Ramos (cell line): ENCODE measurements around the gene DNAH3.
"Not testable (repeated sequence)": the region's sequence is repeated elsewhere in the genome, so short reads cannot be mapped to it uniquely, and the experiment has no call there.

Experiments
- in situ Hi-C: fragments of 300-500 bp; cut with MboI; formaldehyde crosslinking; loops from one replicate; pipeline ENCODE4 v1.14.3; 2022; ENCODE audit warnings: low sequenced_read_pairs; ENCODE audit not compliant: unreplicated experiment

The DNAH3 gene

GRCh38 chr16:21150375-21151001 lies at the start of gene DNAH3:
Gene DNAH3 (minus strand): TSS chr16:21150846. CDS start chr16:21150319, 527 bp downstream.
- in situ Hi-C loops: loop anchor here (10.0 to 25.0 kb wide), 2 partner anchors 424 to 1187 kb away; no protein-coding TSS in a partner anchor

- in situ Hi-C loops: no loop called here
These were observed 49.1 kb upstream of the DNAH3 start for GRCh38 chr16:21199607-21200218.

- in situ Hi-C loops: no loop called here
These were observed 47.0 kb upstream of the DNAH3 start for GRCh38 chr16:21197621-21198020.

- in situ Hi-C loops: no loop called here
These were observed 46.5 kb upstream of the DNAH3 start for GRCh38 chr16:21197112-21197511.

- in situ Hi-C loops: not testable (repeated sequence)
These were observed 44.7 kb upstream of the DNAH3 start for GRCh38 chr16:21195330-21195729.

GRCh38 chr16:21194771-21195301 lies 44.2 kb upstream of the DNAH3 start:
- in situ Hi-C loops: no loop called here

GRCh38 chr16:21192991-21193390 lies 42.3 kb upstream of the DNAH3 start:
- in situ Hi-C loops: no loop called here

GRCh38 chr16:21190599-21190998 lies 40.0 kb upstream of the DNAH3 start:
- in situ Hi-C loops: no loop called here

- in situ Hi-C loops: no loop called here
These were observed 39.4 kb upstream of the DNAH3 start for GRCh38 chr16:21190013-21190412.

- in situ Hi-C loops: no loop called here
These were observed 38.7 kb upstream of the DNAH3 start for GRCh38 chr16:21189311-21189710.

- in situ Hi-C loops: no loop called here
These were observed 35.7 kb upstream of the DNAH3 start for GRCh38 chr16:21186326-21186691.

GRCh38 chr16:21185659-21186325 lies 35.1 kb upstream of the DNAH3 start:
- in situ Hi-C loops: no loop called here

- in situ Hi-C loops: no loop called here
These were observed 34.2 kb upstream of the DNAH3 start for GRCh38 chr16:21184834-21185233.

GRCh38 chr16:21183995-21184394 lies 33.3 kb upstream of the DNAH3 start:
- in situ Hi-C loops: no loop called here

- in situ Hi-C loops: no loop called here
These were observed 29.3 kb upstream of the DNAH3 start for GRCh38 chr16:21179983-21180365.

- in situ Hi-C loops: no loop called here
These were observed 28.7 kb upstream of the DNAH3 start for GRCh38 chr16:21179126-21179982.

- in situ Hi-C loops: no loop called here
These were observed 24.8 kb upstream of the DNAH3 start for GRCh38 chr16:21175397-21175796.

- in situ Hi-C loops: loop anchor here (25.0 kb wide), 1 partner anchor 1165 kb away; no protein-coding TSS in a partner anchor
These were observed 22.0 kb upstream of the DNAH3 start for GRCh38 chr16:21172650-21173049.

GRCh38 chr16:21170116-21170515 lies 19.5 kb upstream of the DNAH3 start:
- in situ Hi-C loops: loop anchor here (25.0 kb wide), 1 partner anchor 1167 kb away; no protein-coding TSS in a partner anchor
